GM06990 (cell line): ENCODE measurements around the gene ZNF692.

Experiments used
- DNase-seq: peaks from one replicate; pipeline ENCODE4 v3.0.0-alpha.2; 2011; ENCODE audit not compliant: insufficient read length; ENCODE audit errors: extremely low read depth
- H3K27me3 ChIP-seq: replicated peaks from 2 replicates; pipeline ENCODE4 v1.6.0; 2011; ENCODE audit warnings: low read length; ENCODE audit not compliant: control insufficient read depth, insufficient read depth
- H3K36me3 ChIP-seq: 2 replicates; pipeline ENCODE4 v1.5.1; 2011; ENCODE audit warnings: low read length; ENCODE audit not compliant: control insufficient read depth, insufficient read depth
- H3K4me3 ChIP-seq: replicated peaks from 2 replicates; pipeline ENCODE4 v1.5.1; 2011; ENCODE audit warnings: low read depth, mild to moderate bottlenecking, control low read depth, low read length
- CTCF ChIP-seq: IDR thresholded peaks from 2 replicates; pipeline ENCODE4 v1.5.1; 2011; ENCODE audit warnings: low read length, control low read depth, mild to moderate bottlenecking, inconsistent platforms; ENCODE audit not compliant: insufficient read depth, poor library complexity, severe bottlenecking

The ZNF692 gene

GRCh38 chr1:248855580-248855979 lies 3.3 kb downstream of the ZNF692 start:
- TF ChIP-seq CTCF = no peak
- H3K4me3 ChIP-seq = no peak overlapping the region
- DNase-seq = no peak
- H3K36me3 ChIP-seq = peaks cover 30% of the 10 kb centered on the region
- H3K27me3 ChIP-seq = no peaks in the 10 kb centered on the region

GRCh38 chr1:248853663-248854375 lies 5.1 kb downstream of the ZNF692 start:
- Histone ChIP-seq H3K27me3 (no peaks in the 10 kb centered on the region), H3K4me3 (no peak overlapping the region), H3K36me3 (peaks cover 43% of the 10 kb centered on the region)
- DNase-seq = no peak
- TF ChIP-seq CTCF = no peak

- DNase-seq = no peak
- H3K4me3 ChIP-seq = no peak overlapping the region
- peaks cover 52% of the 10 kb centered on the region for H3K36me3 ChIP-seq
- no peaks in the 10 kb centered on the region for H3K27me3 ChIP-seq
- no peak for TF ChIP-seq CTCF
These were observed 6.1 kb downstream of the ZNF692 start for GRCh38 chr1:248852481-248853405.

GRCh38 chr1:248851390-248851789 lies 7.5 kb downstream of the ZNF692 start:
- DNase-seq = no peak
- no peaks in the 10 kb centered on the region for H3K27me3 ChIP-seq
- no peak for TF ChIP-seq CTCF
- H3K36me3 ChIP-seq = peaks cover 59% of the 10 kb centered on the region
- H3K4me3 ChIP-seq = no peak overlapping the region

GRCh38 chr1:248850536-248851251 lies 8.2 kb downstream of the ZNF692 start:
- no peak for DNase-seq
- H3K4me3 ChIP-seq = no peak overlapping the region
- TF ChIP-seq CTCF = no peak
- peaks cover 63% of the 10 kb centered on the region for H3K36me3 ChIP-seq
- H3K27me3 ChIP-seq = no peaks in the 10 kb centered on the region
